ENCODE measurements around the gene OR8B8.
"Not testable (repeated sequence)": the region's sequence is repeated elsewhere in the genome, so short reads cannot be mapped to it uniquely, and the experiment has no call there.

Gene OR8B8
- total RNA-seq = 0 reads per million in 3 experiments

DNA sequence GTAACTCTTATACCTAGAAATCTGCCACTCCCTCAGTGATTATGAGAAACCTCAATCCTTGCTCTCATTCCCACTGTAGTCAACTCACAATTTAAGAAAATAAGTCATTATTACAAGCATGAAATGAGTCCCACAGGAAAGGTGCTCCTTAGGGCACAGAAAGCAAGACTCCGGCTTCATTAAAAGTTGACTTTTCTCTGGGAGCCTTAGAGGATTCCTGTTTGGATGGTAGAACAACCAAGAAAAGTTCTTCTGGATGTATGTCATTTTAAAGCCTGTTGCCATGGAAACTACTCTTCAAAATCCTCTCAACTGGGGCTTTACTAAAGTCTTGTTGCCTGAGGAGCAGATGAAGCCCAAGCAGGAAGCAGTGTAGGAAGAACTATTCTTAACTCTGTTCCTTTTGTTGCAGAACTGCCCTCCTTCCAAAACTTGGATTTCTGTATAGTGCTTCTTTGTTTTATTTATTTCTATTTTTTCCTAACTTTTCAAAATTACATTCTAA is at the start of gene OR8B8:
OR8B8 (minus strand) TSS at position 51 of the 505 bp plus-strand sequence. CDS start 4,611 bp downstream, outside the sequence.
- DNase-seq = no peak

GRCh38 chr11:124493016-124493655 is 47.6 kb upstream of the OR8B8 start:
- no peak for DNase-seq

DNA sequence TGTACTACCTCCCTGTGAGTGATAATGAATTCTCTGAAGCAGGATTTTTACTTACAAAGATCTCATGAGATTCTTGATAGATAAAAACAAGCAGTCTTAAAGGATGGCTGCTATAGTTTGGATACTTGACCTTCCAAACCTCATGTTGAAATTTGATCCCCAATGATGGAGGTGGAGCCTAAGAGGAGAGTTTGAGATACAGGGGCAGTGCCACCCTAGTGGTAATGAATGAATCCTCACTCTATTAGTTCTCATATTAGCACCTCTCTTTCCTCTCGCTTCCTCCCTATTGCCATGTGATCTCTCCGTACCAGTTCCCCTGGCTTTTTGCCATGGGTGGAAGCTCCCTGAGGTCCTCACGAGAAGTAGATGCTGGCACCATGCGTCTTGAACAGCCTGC is 37.9 kb upstream of the OR8B8 start:
- DNase-seq = no peak

- no peak for DNase-seq
Measured at GRCh38 chr11:124482362-124483147, 37.1 kb upstream of the OR8B8 start.

GRCh38 chr11:124481365-124482323 is 36.1 kb upstream of the OR8B8 start:
- DNase-seq = no peak

GRCh38 chr11:124479561-124479960 is 34.1 kb upstream of the OR8B8 start:
- no peak for DNase-seq

DNA sequence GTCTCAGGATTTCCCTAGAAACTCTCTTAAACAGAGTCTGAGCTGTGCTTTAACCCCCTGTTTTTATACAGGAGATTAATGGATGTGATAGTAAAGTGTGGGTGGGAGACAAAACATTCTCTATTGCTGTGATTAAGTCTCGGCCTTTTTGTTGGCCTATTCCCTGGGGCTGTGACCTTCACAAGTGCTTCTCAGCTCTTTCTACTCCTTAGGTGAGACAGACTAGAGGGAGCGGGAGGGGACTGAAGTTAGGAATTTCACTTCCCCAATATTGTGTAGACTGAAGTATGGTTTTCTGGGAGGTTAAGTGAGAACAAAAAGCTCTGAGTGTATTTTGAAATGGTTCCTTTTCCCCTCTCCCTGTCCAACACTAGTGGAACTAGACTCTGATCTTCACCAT is 29.8 kb upstream of the OR8B8 start:
- no peak for DNase-seq

DNA sequence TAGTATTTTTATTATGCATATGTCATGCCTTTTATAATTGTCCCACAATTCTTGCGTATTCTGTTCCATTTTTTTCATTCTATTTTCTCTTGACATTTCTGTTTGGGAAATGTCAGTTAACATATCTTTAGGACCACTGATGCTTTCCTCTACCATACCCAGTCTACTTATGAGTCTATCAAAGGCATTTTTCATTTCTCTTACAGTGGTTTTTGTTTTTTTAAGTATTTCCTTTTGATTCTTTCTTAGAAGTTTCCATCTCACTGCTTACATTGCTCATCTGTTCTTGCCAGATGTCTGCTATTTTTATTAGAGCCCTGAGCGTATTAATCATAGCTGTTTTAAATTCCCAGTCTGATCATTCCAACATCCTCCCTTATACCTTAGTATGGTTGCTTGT is 29.3 kb upstream of the OR8B8 start:
- no peak for DNase-seq

GRCh38 chr11:124474079-124474478 is 28.6 kb upstream of the OR8B8 start:
- DNase-seq = no peak

GRCh38 chr11:124473476-124473875 is 28.0 kb upstream of the OR8B8 start:
- no peak for DNase-seq

- no peak for DNase-seq
Measured at GRCh38 chr11:124470561-124471227, 25.2 kb upstream of the OR8B8 start.

GRCh38 chr11:124467381-124467927 is 22.0 kb upstream of the OR8B8 start:
- no peak for DNase-seq

DNA sequence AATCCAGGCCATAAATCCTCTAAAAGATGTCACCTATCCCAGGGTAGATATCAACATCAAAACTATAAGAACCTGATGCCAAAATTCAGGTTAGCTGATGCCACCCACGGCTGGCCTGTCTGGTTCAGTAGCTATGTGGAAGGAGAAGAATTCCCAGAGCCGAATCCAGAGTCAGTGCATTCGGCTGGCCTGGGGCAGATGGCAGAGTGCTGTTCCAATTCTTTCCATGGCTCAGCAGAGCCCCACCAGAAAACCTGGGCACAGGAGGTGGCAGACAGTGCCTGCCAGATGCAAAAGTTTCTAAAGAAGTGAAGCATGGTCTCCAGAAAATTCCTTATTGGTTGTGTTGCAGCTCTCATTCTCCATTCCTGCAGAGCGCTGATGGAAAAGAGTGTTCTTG is 19.9 kb upstream of the OR8B8 start:
- DNase-seq = no peak

- DNase-seq = no peak
Measured at GRCh38 chr11:124463990-124464389, 18.5 kb upstream of the OR8B8 start.

DNA sequence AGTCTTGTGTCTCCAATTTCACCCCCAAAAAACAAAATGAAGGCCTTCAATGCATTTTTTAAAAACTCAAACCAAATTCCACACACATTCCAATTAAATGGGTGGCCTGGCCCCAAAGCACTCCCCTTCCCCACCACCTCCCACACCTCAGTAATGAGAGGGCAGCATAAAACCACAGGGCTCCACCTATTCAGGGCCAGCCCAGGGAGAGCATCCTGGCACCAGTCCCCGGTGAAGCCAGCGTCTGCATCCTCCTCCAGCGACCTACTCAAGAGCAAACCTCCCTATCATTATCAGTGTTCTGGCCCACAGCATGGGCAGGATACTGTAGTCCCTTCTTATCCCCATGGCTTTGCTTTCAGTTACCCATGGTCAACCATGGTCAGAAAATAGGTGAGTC is 17.8 kb upstream of the OR8B8 start:
- no peak for DNase-seq

DNA sequence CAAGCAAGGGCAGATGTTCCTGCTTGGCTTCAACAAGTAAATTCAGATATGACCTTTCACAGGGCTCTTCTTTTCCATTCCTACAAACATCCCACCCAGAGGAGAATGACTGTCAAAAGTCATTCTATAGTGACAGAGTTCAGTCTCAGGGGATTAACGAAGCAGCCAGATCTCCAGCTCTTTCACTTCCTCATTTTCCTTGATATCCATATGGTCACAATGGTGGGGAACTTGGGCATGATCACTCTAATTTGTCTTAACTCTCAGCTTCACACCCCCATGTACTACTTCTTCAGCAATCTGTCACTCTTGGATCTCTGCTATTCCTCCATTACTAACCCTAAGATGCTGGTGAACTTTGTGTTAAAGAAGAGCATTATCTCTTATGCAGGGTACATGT is 15.0 kb upstream of the OR8B8 start:
- no peak for DNase-seq

- DNase-seq = not testable (repeated sequence)
Measured at GRCh38 chr11:124459379-124459778, 13.9 kb upstream of the OR8B8 start.

GRCh38 chr11:124454552-124454951 is 9.1 kb upstream of the OR8B8 start:
- DNase-seq = no peak

DNA sequence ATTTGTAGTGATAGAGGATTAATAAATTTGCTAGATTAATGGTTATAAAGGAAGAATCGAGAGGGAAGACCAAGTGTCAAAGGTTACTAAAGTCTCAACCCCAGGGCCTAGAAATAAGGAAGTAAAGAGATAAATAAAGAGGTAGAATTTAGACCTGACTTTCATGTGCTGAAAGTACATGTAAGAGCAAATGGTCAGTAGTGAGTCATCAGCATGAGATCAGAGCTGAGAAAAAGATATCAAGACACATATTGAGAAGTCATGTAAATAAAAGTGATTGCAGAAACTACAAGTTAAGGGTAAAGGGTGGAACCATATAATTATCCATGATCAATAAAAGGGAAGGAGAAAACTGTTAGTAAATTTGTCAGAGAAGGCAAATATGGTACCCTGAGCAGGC is 1.4 kb upstream of the OR8B8 start:
- no peak for DNase-seq

- DNase-seq = no peak
Measured at GRCh38 chr11:124442847-124443246, 2.6 kb downstream of the OR8B8 start.

- no peak for DNase-seq
Measured at GRCh38 chr11:124442442-124442841, 3.1 kb downstream of the OR8B8 start.

- DNase-seq = no peak
Measured at GRCh38 chr11:124441519-124441918, 4.0 kb downstream of the OR8B8 start.

Data from central memory CD4-positive, alpha-beta T cell (primary cell).